SK-N-MC (cell line): ENCODE measurements around the gene UBR3.

Source experiments
- EZH2 ChIP-seq: fragments of 200-600 bp; sonication (generic); IDR thresholded peaks from one replicate; pipeline ENCODE4 v1.6.1; 2017; ENCODE audit warnings: antibody characterized with exemption
- POLR2AphosphoS5 ChIP-seq: IDR thresholded peaks from 2 replicates; pipeline ENCODE4 v1.6.1; 2012; ENCODE audit warnings: mild to moderate bottlenecking, low read depth, low read length, borderline replicate concordance

DNA sequence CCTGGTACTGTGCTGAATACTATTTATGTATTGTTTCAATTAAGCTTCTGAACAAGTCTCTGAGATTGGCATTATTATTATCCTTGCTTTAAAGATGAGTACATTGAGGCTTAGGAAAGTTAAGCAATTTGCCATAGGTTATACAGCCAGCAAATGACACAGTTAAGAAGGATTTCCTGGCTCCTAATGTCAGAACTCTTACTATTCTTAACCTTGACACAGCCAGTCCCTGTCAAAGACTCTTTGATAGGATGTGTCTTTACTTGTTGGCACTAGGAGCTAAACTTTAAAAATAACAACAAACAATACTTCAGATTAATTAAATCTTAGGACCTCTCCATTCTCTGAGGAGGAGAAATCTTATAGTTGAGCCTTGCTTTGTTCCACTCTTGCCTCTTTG is 70.6 kb downstream of the UBR3 start:
- TF ChIP-seq EZH2 (no peak), POLR2AphosphoS5 (no peak)
